AG09309 (cell line): ENCODE data around the gene ITSN1.

Experiments
- DNase-seq: peaks from one replicate; pipeline ENCODE4 v3.0.0-alpha.2; 2010; ENCODE audit warnings: low read depth
- H3K4me3 ChIP-seq: 2 replicates; pipeline ENCODE4 v1.5.1; 2011; ENCODE audit warnings: mild to moderate bottlenecking, low read depth, low read length, moderate library complexity; ENCODE audit not compliant: control insufficient read depth
- CTCF ChIP-seq: IDR thresholded peaks from 2 replicates; pipeline ENCODE4 v1.5.1; 2011; ENCODE audit warnings: mild to moderate bottlenecking, low read depth, low read length, inconsistent platforms; ENCODE audit not compliant: insufficient read depth, control insufficient read depth; ENCODE audit errors: missing control alignments

Gene ITSN1

GRCh38 chr21:33797565-33797964, 155.3 kb downstream of the ITSN1 start:
- no peak for DNase-seq
- no peak overlapping the region for H3K4me3 ChIP-seq
- TF ChIP-seq CTCF = no peak

- no peak overlapping the region for H3K4me3 ChIP-seq
- no peak for TF ChIP-seq CTCF
- no peak for DNase-seq
Observed at GRCh38 chr21:33799378-33800090, 157.2 kb downstream of the ITSN1 start.

- DNase-seq = no peak
- TF ChIP-seq CTCF = no peak
- H3K4me3 ChIP-seq = no peak overlapping the region
Observed at GRCh38 chr21:33800753-33801423, 158.6 kb downstream of the ITSN1 start.

GRCh38 chr21:33801424-33802405, 159.4 kb downstream of the ITSN1 start:
- no peak overlapping the region for H3K4me3 ChIP-seq
- DNase-seq = peak; percentile 29
- no peak for TF ChIP-seq CTCF

- H3K4me3 ChIP-seq = no peak overlapping the region
- DNase-seq = no peak
Observed at GRCh38 chr21:33802481-33802880, 160.2 kb downstream of the ITSN1 start.

More at GRCh38 chr21:33802481-33802880, 160.2 kb downstream of the ITSN1 start:
- TF ChIP-seq CTCF = no peak
